Inflammatory macrophage treated with lipopolysaccharide for 1 hour (primary cell): ENCODE measurements around the gene CBLN3.

Source experiments
- DNase-seq, 2 donors: peaks; one replicate each; pipeline ENCODE4 v3.0.0-alpha.2; 2020 to 2022

Gene CBLN3

GRCh38 chr14:24438223-24439097 lies 9.0 kb upstream of the CBLN3 start:
- peak; percentile 56 to 67 for DNase-seq

- DNase-seq = no peak
These were observed 8.2 kb upstream of the CBLN3 start for GRCh38 chr14:24437736-24438067.

- no peak for DNase-seq
These were observed 7.7 kb upstream of the CBLN3 start for GRCh38 chr14:24437020-24437735.

GRCh38 chr14:24436355-24437019 lies 7.0 kb upstream of the CBLN3 start:
- DNase-seq = peak; percentile 64 to 84

- DNase-seq = no peak
These were observed 6.5 kb upstream of the CBLN3 start for GRCh38 chr14:24435998-24436354.

DNA sequence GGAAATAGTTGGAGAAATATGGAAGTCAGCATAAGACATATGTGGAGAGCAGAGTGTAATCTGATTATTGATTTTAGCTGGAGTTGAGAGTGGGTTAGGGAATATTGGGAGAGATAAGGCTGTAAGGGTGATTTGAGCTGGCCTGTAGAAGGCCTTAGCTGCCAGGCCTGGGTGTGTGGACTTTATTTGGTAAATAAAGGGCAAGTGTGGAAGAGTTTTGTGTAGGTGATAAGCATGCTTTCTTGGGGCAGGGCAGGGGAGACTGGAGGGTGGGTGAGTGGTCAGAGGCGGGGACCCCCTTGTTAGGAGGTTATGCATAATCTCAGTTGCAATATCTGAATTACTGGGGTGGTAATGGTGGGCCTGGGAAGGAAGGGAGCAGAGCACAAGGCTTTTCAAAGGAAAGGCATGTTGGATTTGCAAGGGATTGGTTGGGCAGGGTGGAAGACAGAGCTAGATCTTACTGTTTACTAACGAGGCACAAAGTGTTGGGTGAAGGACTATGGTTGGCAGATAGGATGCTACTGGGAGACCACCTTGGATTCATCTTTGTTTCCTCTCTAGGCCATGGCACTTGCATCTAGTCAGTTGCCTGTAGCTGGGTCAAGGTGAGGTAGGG lies 5.8 kb upstream of the CBLN3 start:
- DNase-seq = no peak

GRCh38 chr14:24434676-24435075 lies 5.2 kb upstream of the CBLN3 start:
- DNase-seq = no peak

DNA sequence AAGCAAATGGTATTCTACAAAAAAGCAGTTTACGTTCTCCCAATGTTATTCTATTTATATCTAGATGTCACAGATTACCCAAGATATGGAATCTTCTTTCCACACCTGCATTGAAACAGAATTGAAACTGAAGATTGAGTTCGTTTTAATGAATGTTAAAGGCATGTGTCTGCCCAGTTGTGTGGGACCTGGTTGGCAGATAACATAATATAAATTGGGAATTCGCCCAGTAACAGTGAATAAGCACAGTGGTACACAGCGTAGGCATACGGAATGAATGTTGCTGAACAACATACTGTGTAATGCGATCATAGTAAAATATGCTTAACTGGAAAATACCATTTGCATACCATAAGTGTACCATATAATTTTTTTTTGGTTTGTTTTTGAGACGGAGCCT lies 4.6 kb upstream of the CBLN3 start:
- no peak for DNase-seq

DNA sequence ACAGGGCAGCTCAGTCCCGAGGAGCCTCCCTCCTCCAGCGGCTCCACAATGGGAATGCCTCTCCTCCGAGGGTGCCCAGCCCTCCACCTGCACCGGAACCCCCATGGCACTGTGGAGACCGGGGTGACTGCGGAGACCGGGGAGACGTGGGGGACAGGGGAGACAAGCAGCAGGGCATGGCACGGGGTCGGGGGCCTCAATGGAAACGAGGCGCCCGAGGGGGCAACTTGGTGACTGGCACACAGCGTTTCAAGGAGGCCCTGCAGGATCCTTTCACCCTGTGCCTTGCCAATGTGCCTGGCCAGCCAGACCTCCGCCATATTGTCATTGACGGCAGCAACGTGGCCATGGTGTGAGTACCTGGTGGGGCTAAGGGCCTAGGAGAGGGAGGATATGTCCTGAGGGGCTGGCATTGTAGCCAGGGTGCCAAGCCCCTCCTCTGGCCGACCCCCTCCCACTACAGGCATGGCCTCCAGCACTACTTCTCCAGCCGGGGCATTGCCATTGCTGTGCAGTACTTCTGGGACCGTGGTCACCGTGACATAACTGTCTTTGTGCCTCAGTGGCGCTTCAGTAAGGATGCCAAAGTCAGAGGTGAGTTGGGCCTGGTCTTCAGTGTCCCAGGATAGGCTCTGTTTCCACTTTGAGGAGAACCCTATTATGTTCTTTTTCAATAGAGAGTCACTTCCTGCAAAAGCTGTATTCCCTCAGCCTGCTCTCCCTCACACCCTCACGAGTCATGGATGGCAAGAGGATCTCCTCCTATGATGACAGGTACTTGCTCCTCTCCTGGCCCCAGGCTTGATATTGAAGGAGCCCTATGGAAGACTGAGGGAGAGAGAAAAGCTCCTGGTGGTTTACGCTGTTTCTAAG lies 3.0 kb upstream of the CBLN3 start:
- DNase-seq = no peak

DNA sequence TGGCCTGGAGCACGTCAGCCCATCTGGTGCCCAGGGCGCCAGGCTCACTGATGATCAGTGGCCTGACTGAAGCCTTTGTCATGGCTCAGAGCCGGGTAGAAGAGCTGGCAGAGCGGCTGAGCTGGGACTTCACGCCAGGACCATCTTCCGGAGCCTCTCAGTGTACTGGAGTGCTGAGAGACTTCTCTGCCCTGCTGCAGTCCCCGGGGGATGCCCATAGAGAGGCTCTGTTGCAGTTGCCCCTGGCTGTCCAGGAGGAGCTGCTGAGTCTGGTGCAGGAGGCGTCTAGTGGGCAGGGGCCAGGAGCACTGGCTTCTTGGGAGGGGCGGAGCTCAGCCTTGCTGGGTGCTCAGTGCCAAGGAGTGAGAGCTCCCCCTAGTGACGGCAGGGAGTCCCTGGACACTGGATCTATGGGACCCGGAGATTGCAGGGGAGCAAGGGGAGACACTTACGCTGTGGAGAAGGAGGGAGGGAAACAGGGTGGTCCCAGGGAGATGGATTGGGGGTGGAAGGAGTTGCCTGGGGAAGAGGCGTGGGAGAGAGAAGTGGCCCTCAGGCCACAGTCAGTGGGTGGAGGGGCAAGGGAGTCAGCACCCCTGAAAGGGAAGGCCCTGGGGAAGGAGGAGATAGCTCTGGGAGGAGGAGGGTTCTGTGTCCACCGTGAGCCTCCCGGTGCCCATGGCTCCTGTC lies 2.2 kb upstream of the CBLN3 start:
- DNase-seq = peak; percentile 84 to 93

DNA sequence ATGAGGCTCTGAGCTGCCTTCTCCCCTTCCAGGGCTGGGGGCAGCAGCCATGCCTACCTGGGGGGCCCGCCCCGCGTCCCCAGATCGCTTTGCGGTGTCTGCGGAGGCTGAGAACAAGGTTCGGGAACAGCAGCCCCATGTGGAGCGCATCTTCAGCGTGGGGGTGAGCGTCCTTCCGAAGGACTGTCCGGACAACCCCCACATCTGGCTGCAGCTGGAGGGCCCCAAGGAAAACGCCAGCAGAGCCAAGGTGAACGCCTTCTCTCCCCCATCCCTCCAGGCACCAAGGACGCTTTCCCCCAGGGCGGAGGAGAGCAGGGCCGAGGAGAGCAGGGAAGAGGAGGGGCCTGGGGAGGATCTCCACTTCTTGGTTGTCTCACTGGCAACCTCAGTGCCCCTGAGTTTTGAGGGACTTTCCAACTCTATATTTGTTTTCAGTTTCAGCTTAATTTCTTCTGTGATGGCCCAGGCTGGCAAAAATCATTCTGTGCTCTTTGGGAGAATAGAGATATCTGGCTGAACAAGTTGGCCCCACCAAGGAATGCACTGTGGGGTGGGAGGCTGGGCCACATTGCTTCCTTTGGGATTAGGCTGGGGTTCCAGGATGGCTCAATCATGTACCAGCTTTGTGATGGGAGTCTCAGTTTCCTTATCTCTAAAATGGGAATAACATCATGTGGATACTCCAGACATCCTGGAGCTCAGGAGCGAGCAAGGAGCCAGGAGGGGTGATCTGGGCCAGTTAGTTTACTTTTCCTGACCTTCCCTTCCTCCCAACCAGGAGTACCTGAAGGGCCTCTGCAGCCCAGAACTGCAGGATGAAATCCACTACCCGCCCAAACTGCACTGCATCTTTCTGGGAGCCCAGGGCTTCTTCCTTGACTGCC lies 1.5 kb upstream of the CBLN3 start:
- peak; percentile 66 to 70 for DNase-seq

GRCh38 chr14:24430143-24430681 lies 744 bp upstream of the CBLN3 start:
- DNase-seq = peak; percentile 63 to 79

GRCh38 chr14:24428628-24429394 lies 657 bp downstream of the CBLN3 start:
- DNase-seq = no peak

- no peak for DNase-seq
These were observed 1.6 kb downstream of the CBLN3 start for GRCh38 chr14:24427537-24428508.

GRCh38 chr14:24426912-24427536 lies 2.4 kb downstream of the CBLN3 start:
- no peak for DNase-seq

- DNase-seq = no peak
These were observed 3.1 kb downstream of the CBLN3 start for GRCh38 chr14:24426150-24426911.

DNA sequence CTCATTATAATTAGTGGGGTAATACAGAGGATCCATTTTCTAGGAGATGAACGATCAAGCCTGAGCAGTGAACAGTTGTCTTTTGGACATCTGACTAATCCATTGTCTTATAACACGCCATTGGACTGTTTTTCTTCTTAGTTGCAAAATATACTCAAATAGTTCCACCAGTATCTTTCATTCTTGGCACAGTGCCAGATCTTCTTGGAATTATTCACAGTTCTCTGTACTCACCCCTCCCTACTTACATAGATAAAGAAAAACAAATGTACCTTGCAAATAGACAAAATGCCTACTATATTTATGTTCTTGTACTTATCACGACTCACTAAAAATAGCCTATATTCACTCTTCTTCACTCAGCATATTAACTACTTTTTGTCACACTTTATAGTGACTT lies 3.8 kb downstream of the CBLN3 start:
- DNase-seq = peak; percentile 22 to 67
